ENCODE data around the gene FEM1B.

GRCh38 chr15:68262514-68263356 is 14.8 kb upstream of the FEM1B start:
- TF ChIP-seq CTCF (IDR thresholded peaks at IDR 0.05), result no peak
- TF ChIP-seq POLR2A (IDR thresholded peaks at IDR 0.05), result no peak
